Ishikawa (cell line): ENCODE data around the gene XPO6.

Experiments used
- CEBPB ChIP-seq: IDR thresholded peaks from 2 replicates; pipeline ENCODE4 v1.6.1; 2012
- EP300 ChIP-seq: IDR thresholded peaks from 2 replicates; pipeline ENCODE4 v1.6.1; 2012; ENCODE audit warnings: borderline replicate concordance
- FOXM1 ChIP-seq: IDR thresholded peaks from 2 replicates; pipeline ENCODE4 v1.6.1; 2012; ENCODE audit warnings: low read depth, borderline replicate concordance
- REST ChIP-seq: IDR thresholded peaks from 2 replicates; pipeline ENCODE4 v1.6.1; 2012; ENCODE audit warnings: low read depth, mild to moderate bottlenecking
- TAF1 ChIP-seq: IDR thresholded peaks from 2 replicates; pipeline ENCODE4 v1.6.1; 2012; ENCODE audit warnings: low read depth, mild to moderate bottlenecking
- TCF12 ChIP-seq: IDR thresholded peaks from 2 replicates; pipeline ENCODE4 v1.6.1; 2012; ENCODE audit warnings: low read depth
- YY1 ChIP-seq: IDR thresholded peaks from 2 replicates; pipeline ENCODE4 v1.6.1; 2012; ENCODE audit warnings: low read depth
- TF ChIP-seq, protein P1 (sequence below): IDR thresholded peaks from 2 replicates; pipeline ENCODE4 v1.6.1; 2012
- TF ChIP-seq, protein P2 (sequence below): IDR thresholded peaks from 2 replicates; pipeline ENCODE4 v1.6.1; 2012

GRCh38 chr16:28091656-28092055 is 120.1 kb downstream of the XPO6 start:
- TF ChIP-seq FOXM1 (no peak), CEBPB (no peak), EP300 (no peak), TAF1 (no peak), TCF12 (no peak), YY1 (no peak), REST (no peak)
- TF ChIP-seq, protein P1, sequence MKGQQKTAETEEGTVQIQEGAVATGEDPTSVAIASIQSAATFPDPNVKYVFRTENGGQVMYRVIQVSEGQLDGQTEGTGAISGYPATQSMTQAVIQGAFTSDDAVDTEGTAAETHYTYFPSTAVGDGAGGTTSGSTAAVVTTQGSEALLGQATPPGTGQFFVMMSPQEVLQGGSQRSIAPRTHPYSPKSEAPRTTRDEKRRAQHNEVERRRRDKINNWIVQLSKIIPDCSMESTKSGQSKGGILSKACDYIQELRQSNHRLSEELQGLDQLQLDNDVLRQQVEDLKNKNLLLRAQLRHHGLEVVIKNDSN: no peak
- TF ChIP-seq, protein P2, sequence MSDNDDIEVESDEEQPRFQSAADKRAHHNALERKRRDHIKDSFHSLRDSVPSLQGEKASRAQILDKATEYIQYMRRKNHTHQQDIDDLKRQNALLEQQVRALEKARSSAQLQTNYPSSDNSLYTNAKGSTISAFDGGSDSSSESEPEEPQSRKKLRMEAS: no peak
